Measurements from ENCODE around the gene HOOK2. TPM values are rescaled to one million over a fixed set of nuclear protein-coding genes. Genes with fewer than 3 reads are reported as not detected.
A peak's percentile ranks its signal among the peaks of the same experiment; 100 is the strongest.
"Not testable (repeated sequence)": the region's sequence is repeated elsewhere in the genome, so short reads cannot be mapped to it uniquely, and the experiment has no call there.

Gene HOOK2
- total RNA-seq, 1 donor from 2014 or later = 65.3 TPM

GRCh38 chr19:12730064-12730463 lies 45.3 kb downstream of the HOOK2 start:
- H3K27ac ChIP-seq = no peak overlapping the region
- H3K4me3 ChIP-seq = no peak overlapping the region
- TF ChIP-seq CTCF (IDR thresholded peaks at IDR 0.05) = no peak
- H3K9me3 ChIP-seq = no peaks in the 10 kb centered on the region
- ATAC-seq (no peak), DNase-seq (no peak)
- H3K27me3 ChIP-seq = no peaks in the 10 kb centered on the region
- H3K4me1 ChIP-seq = peaks cover 16% of the 10 kb centered on the region
- intact Hi-C loops (cut with DNase I) = no loop called here
- H3K36me3 ChIP-seq = peaks cover 40% of the 10 kb centered on the region

GRCh38 chr19:12727745-12728433 lies 47.5 kb downstream of the HOOK2 start:
- no peak for TF ChIP-seq CTCF (IDR thresholded peaks at IDR 0.05)
- intact Hi-C loops (cut with DNase I) = no loop called here
- DNase-seq = no peak
- H3K4me3 ChIP-seq = no peak overlapping the region
- no peak for ATAC-seq
- no peaks in the 10 kb centered on the region for H3K27me3 ChIP-seq
- H3K27ac ChIP-seq = no peak overlapping the region
- no peaks in the 10 kb centered on the region for H3K9me3 ChIP-seq
- peaks cover 23% of the 10 kb centered on the region for H3K4me1 ChIP-seq
- peaks cover 40% of the 10 kb centered on the region for H3K36me3 ChIP-seq

GRCh38 chr19:12726988-12727316 lies 48.4 kb downstream of the HOOK2 start:
- H3K9me3 ChIP-seq = no peaks in the 10 kb centered on the region
- H3K4me1 ChIP-seq = peaks cover 17% of the 10 kb centered on the region
- ATAC-seq = no peak
- DNase-seq = no peak
- no peak for TF ChIP-seq CTCF (IDR thresholded peaks at IDR 0.05)
- intact Hi-C loops (cut with DNase I) = no loop called here
- H3K27me3 ChIP-seq = no peaks in the 10 kb centered on the region
- H3K4me3 ChIP-seq = no peak overlapping the region
- no peak overlapping the region for H3K27ac ChIP-seq
- peaks cover 35% of the 10 kb centered on the region for H3K36me3 ChIP-seq

- H3K4me3 ChIP-seq; H3K27ac ChIP-seq; H3K27me3 ChIP-seq; ATAC-seq; DNase-seq; H3K9me3 ChIP-seq; intact Hi-C loops (cut with DNase I): not testable (repeated sequence)
- Histone ChIP-seq H3K4me1 (peaks cover 29% of the 10 kb centered on the region), H3K36me3 (peaks cover 21% of the 10 kb centered on the region)
These were observed 49.7 kb downstream of the HOOK2 start for GRCh38 chr19:12725612-12726011.

GRCh38 chr19:12723641-12724426 lies 51.5 kb downstream of the HOOK2 start, which contains the start of gene TNPO2:
Gene TNPO2 (minus strand): TSS chr19:12723932. CDS start chr19:12720977, 2,955 bp downstream.
- H3K4me3 ChIP-seq = peak within 1 kb of the TSS; percentile 63
- ATAC-seq = peak; percentile 53
- intact Hi-C loops (cut with DNase I) = no loop called here

More at GRCh38 chr19:12723641-12724426, 51.5 kb downstream of the HOOK2 start, which contains the start of gene TNPO2:
- DNase-seq = peak; percentile 75
- no peak for TF ChIP-seq CTCF (IDR thresholded peaks at IDR 0.05)
- H3K27ac ChIP-seq = peak within 1 kb of the TSS; percentile 88
- H3K9me3 ChIP-seq = no peaks in the 10 kb centered on the region
- peaks cover 33% of the 10 kb centered on the region for H3K4me1 ChIP-seq
- H3K36me3 ChIP-seq = peaks cover 8% of the 10 kb centered on the region
- no peaks in the 10 kb centered on the region for H3K27me3 ChIP-seq
